ENCODE measurements around the gene IFIT2.

The IFIT2 gene

DNA sequence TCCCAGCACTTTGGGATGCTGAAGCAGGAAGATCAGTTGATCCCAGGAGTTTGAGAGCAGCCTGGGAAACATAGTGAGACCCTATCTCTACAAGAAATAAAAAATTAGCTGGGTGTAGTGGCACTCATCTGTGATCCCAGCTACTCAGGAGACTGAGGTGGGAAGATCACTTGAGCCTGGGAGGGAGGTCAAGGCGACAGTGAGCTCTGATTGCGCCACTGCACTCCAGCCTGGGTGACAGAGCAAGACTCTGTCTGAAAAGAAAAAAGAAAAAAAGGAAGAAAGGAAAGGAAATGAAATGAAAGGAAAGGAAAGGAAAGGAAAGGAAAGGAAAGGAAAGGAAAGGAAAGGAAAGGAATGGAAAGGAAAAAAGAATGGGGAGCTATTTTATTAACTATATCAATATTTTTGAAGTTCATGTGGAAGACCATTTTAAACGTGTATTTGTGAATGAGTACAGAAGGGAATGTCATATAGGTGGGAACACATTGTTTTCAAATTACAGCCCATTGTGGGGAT is 7.1 kb upstream of the IFIT2 start:
- in situ Hi-C loops (cut with HindIII; ENCODE audit: low sequenced_read_pairs) = no loop called here
- no peak overlapping the region for H3K4me3 ChIP-seq (ENCODE audit: low read depth, low read length)
- TF ChIP-seq, protein P1, sequence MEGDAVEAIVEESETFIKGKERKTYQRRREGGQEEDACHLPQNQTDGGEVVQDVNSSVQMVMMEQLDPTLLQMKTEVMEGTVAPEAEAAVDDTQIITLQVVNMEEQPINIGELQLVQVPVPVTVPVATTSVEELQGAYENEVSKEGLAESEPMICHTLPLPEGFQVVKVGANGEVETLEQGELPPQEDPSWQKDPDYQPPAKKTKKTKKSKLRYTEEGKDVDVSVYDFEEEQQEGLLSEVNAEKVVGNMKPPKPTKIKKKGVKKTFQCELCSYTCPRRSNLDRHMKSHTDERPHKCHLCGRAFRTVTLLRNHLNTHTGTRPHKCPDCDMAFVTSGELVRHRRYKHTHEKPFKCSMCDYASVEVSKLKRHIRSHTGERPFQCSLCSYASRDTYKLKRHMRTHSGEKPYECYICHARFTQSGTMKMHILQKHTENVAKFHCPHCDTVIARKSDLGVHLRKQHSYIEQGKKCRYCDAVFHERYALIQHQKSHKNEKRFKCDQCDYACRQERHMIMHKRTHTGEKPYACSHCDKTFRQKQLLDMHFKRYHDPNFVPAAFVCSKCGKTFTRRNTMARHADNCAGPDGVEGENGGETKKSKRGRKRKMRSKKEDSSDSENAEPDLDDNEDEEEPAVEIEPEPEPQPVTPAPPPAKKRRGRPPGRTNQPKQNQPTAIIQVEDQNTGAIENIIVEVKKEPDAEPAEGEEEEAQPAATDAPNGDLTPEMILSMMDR (IDR thresholded peaks at IDR 0.05; ENCODE audit: low read depth, low read length, missing control alignments) = no peak
- no peak for DNase-seq (ENCODE audit: low read depth)

DNA sequence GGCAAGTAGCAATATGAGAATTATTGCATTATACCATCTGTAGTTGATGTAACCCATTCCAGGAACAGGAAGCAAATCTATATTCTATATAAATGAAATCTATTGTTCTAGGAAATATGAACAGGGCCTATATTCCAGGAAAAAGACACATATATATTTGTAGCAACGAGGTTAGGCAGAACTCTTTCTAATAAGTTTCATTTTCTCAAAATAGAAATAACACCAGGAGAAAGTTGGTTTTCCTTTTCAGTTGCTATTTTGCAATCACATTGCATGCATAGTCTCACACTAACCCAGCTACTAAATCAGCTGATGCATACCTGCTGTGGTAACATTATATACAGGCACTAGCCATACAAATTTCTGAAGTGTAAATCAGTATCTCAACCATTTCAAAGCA is 6.2 kb upstream of the IFIT2 start:
- no peak for DNase-seq (ENCODE audit: low read depth)
- TF ChIP-seq, protein P1 (IDR thresholded peaks at IDR 0.05; ENCODE audit: low read depth, low read length, missing control alignments) = no peak
- H3K4me3 ChIP-seq (ENCODE audit: low read depth, low read length) = no peak overlapping the region
- in situ Hi-C loops (cut with HindIII; ENCODE audit: low sequenced_read_pairs) = no loop called here

- no peak overlapping the region for H3K4me3 ChIP-seq (ENCODE audit: low read depth, low read length)
- TF ChIP-seq, protein P1 (IDR thresholded peaks at IDR 0.05; ENCODE audit: low read depth, low read length, missing control alignments) = no peak
- no peak for DNase-seq (ENCODE audit: low read depth)
- in situ Hi-C loops (cut with HindIII; ENCODE audit: low sequenced_read_pairs) = no loop called here
These were observed 5.6 kb upstream of the IFIT2 start for GRCh38 chr10:89296220-89296648.

DNA sequence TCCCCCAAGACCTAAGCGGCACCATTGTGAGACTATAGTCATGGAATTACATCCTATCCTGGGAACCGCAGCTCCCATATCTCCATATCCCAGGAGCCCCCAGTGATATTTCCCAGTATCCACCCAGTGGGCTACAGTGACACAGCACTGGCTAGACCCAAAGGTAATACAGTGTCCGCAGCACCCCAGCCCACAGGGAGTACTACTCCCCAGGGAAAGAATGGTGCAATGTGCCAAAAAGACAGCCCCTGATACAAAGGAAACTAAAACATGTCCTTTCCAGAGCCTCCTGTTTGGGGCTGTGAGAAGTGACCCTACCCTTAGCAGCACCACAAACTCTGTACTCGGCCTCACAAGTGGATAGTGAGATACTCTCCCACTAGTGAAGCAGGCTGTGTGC is 4.5 kb upstream of the IFIT2 start:
- TF ChIP-seq, protein P1 (IDR thresholded peaks at IDR 0.05; ENCODE audit: low read depth, low read length, missing control alignments) = no peak
- H3K4me3 ChIP-seq (ENCODE audit: low read depth, low read length) = no peak overlapping the region
- in situ Hi-C loops (cut with HindIII; ENCODE audit: low sequenced_read_pairs) = no loop called here
- DNase-seq (ENCODE audit: low read depth) = no peak

- DNase-seq (ENCODE audit: low read depth) = no peak
These were observed 4.1 kb upstream of the IFIT2 start for GRCh38 chr10:89297791-89298190.

DNA sequence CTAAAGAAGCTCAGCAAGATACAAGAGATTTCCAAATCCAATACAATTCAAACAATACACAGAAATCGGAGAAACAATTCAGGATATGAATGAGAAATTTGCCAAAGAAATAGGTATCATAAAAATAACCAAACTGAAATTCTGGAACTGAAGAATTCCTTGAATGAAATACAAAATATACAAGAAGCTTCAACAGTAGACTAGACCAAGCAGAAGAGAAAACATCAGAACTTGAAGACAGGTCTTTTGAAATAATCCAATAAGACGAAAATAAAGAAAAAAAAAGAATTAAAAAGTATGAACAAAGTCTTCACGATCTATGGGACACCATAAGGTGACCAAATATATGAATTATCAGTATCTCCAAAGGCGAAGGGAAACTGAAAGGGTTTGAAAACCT is 2.8 kb upstream of the IFIT2 start:
- in situ Hi-C loops (cut with HindIII; ENCODE audit: low sequenced_read_pairs) = no loop called here
- DNase-seq (ENCODE audit: low read depth) = no peak

More at GRCh38 chr10:89297791-89298190, 4.1 kb upstream of the IFIT2 start:
- in situ Hi-C loops (cut with HindIII; ENCODE audit: low sequenced_read_pairs) = no loop called here
- H3K4me3 ChIP-seq (ENCODE audit: low read depth, low read length) = no peak overlapping the region
- TF ChIP-seq, protein P1 (IDR thresholded peaks at IDR 0.05; ENCODE audit: low read depth, low read length, missing control alignments) = no peak

More for the DNA sequence above, 2.8 kb upstream of the IFIT2 start:
- no peak overlapping the region for H3K4me3 ChIP-seq (ENCODE audit: low read depth, low read length)
- TF ChIP-seq, protein P1 (IDR thresholded peaks at IDR 0.05; ENCODE audit: low read depth, low read length, missing control alignments) = no peak

All from astrocyte of the cerebellum (primary cell).